ENCODE measurements around the gene CD63.
"Not testable (repeated sequence)": the region's sequence is repeated elsewhere in the genome, so short reads cannot be mapped to it uniquely, and the experiment has no call there.

The CD63 gene, protein sequence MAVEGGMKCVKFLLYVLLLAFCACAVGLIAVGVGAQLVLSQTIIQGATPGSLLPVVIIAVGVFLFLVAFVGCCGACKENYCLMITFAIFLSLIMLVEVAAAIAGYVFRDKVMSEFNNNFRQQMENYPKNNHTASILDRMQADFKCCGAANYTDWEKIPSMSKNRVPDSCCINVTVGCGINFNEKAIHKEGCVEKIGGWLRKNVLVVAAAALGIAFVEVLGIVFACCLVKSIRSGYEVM

DNA sequence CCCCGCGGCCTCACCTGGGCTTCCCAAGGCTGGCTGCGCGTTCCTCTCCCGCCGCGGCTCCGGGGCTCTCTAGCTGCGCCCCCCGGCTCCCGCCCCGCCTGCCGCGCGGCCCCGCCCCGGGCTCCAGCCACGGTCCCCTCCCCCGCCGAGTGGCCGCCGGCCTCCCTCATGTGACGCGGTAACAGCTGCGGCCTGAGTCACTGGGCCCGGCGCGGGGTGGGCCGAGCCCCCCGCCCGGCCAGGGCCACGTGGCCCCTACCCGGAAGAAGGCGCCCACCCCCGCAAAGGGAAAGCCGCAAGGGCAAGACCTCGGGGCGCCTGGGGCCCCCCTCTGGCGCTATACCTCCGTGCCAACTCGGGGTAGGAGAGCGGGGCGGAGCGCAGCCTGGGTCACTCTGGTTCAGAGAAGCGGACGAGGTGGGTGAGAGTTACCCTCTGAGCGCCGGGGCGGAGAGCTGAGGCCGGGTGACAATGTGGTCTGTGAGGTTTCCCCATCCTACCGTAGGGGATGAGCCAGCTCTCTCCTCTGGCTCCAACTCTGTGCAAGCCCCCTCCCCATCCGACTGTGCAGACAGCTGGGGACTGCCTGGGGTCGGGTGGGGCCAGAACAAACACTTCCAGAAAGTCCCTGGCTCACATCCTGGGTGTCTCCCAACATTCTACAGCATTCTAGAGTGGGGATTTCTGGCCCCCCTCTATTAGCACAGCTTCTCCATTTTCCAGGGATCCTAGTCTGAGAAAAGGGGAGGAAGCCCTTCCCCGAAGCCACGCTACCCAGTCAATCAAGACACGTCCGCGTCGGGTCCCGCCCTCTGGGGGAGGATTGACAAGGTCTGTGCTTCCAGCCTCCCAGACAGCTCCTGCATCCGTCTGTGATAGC lies at the start of gene CD63:
TSS of gene CD63 (minus strand) at position 71 of the 880 bp plus-strand sequence. CDS start 668 bp downstream, outside the sequence.
- peak; percentile 95 to 96 for DNase-seq

DNA sequence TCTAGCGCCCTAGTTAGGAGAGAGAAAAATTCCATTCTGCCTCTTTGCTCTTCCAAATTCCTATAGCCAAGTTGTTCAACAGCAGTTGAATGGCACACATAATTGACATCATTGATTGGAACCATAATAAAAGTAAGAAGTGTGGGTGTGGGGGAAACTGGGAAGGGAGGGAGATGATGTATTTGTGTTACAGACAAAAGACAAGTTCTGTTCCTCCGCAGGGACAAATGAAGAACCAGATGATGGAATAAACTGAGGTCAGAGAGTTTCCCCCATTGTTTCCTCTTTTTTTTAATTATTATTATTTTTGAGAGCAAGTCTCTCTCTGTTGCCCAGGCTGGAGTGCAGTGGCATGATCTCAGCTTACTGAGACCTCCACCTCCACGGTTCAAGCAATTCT lies 49.0 kb upstream of the CD63 start:
- peak; percentile 54 to 63 for DNase-seq

DNA sequence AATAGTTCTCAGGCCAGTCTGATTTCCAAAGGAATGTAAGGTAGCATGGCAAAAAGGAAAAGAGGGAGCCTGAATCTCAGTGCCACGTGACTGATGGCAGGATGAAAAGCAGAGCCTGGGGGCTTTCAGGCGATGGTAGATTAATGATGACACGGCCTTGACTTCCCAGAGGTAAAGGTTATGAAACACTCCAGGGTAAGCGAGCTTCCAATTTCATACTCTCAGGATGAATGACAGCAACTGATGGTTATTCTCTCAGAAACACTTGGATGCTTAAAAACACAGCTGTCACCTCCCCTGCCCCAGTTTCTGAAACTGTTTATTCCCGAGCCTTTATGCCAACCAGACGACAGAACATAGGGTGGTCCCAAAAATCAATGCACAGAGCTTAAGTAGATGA lies 42.9 kb upstream of the CD63 start:
- no peak for DNase-seq

DNA sequence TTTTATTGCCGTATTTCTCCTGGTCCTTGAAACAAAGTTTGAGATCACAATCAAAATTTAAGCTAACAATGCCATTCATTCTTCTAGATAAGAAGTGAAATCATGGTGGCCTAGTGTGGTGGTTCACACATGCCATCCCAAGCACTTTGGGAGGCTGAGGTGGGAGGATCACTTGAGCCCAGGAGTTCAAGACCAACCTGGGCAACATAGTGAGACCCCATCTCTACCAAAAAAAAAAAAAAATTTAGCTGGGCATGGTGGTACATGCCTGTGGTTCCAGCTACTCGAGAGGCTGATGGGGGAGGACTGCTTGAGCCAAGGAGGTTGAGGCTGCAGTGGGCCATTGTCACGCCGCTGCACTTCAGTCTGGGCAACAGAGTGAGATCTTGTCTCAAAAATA lies 38.3 kb upstream of the CD63 start:
- DNase-seq: no peak

DNA sequence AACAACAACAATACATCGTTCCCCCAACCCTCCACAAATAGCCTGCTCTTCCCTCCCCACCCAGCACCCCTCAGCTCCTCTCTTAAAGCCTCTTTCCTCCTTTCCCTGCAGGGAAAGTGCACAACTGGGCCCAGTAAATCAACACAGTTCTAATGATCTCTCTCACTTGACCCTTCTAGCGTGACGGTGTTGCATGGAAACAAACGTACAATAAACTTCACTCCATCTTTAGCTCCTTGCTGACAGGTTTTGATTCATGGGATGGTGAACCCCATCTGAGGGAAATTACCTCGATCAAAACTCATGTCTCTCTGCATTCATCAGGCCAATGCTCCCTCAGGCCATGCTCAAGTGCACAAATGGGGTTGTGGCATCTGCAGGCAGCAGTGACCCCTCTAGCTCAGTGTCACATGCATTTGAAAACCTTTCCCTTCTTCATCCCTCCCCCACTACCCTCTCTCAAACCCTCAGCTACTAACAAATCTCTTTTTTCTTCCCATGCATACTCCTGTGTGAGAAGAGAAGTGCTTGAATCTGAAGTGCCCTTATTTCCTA lies 37.0 kb upstream of the CD63 start:
- DNase-seq: no peak

DNA sequence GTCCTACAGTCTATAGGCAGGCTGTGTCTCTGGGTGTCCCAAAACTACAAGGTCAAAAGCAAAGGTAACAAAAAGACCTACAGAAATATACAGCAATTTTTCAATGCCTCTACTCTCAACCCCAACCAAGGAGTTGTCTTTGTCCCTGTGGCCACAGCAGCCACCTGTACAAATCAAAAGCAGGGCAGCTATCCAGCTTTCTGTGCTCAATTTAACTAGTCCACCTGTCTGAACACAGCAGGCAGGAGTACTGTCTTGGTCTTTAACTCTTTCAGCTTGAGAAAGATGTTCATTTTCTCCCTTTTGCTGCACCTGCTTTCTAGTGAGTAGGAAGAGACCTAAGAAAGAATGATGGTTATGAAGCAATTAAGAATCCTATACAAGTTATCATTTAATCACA lies 33.8 kb upstream of the CD63 start:
- DNase-seq: no peak

DNA sequence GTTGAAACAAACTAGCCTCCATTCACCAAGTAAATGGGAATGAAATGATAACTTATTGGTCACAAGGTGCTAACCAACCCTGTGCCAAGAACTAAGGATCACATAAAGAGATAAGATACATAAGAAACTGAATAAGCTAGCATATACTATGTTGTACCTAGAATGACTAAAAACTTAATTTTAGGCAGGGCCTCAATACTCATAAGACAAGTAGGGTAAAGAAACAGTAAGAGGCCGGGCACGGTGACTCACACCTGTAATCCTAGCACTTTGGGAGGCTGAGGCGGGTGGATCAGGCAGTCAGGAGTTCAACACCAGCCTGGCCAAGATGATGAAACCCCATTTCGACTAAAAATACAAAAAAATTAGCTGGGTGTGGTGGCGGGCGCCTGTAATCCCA lies 31.9 kb upstream of the CD63 start:
- no peak for DNase-seq

DNA sequence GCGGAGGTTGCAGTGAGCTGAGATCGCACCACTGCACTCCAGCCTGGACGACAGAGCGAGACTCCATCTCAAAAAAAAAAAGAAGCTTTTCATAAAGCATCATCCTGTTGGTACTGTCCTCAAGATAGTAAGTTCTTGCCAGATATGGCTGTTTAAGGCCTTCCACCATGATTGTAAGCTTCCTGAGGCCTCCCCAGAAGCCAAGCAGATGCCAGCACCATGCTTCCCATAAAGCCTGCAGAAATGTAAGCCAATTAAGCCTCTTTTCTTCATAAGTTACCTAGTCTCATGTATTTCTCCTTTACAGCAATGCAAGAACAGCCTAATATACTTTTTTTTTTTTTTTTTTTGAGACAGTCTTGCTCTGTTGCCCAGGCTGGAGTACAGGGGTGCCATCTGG lies 29.8 kb upstream of the CD63 start:
- DNase-seq: not testable (repeated sequence)

DNA sequence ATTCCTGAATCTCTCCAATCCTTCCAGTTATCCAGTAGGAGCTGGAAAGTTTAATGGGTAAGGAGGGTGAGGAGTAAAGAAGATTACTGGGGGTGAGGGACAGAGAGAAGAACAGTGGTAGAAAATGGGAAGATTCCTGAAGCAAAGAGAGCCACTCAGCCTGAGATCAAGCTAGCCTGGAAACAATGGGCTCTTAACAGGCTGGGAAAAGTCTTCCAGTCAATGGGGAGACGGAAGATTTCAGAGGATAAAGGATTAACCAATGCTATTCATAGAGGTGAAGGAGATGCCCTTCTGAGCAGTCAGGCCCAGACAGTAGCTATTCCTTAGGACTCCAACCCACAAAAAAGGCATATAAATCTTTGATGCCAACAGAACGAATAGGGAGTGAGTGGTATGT lies 28.9 kb upstream of the CD63 start:
- no peak for DNase-seq

DNA sequence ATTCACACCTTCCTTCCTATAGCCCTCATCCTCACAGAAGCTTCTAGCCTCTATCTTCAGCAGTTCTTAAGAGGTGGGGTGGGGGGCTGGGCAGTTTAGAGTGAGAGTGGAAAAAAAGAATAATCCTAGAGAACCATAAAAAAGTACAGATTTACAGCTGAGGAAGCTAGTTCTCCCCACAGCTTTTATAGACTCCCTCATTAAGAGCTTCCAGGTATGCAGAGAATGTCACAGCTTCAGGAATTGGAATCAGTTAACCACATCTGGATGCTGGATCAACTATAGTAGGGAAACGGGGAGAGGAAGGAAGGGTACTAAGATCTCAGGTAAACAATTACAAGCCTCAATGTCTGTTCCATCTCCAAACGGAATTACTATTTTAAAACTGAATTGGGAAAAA lies 26.4 kb upstream of the CD63 start:
- DNase-seq: no peak

DNA sequence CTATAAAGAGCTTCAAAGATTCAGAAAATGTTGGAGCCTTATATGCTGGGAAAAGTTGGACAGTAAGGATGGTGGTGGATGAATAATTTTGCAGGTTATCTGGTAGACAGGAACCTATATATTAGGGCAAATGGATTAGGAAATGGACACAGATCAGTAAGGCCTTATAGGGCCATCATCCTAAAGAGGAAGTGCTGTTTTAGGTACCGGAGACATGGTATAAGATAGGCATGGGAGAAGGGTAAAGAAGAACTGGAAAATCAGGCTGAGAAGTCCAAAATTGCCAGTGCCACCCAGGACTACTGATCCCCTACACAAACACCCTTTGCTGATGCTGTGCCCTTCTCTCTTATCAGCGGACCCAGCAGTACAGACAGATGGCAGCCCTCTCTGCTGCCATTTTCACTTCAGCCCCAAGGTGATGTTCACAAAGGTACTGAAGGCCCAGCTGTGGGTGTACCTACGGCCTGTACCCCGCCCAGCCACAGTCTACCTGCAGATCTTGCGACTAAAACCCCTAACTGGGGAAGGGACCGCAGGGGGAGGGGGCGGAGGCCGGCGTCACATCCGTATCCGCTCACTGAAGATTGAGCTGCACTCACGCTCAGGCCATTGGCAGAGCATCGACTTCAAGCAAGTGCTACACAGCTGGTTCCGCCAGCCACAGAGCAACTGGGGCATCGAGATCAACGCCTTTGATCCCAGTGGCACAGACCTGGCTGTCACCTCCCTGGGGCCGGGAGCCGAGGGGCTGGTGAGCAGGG lies 19.6 kb upstream of the CD63 start:
- no peak for DNase-seq

DNA sequence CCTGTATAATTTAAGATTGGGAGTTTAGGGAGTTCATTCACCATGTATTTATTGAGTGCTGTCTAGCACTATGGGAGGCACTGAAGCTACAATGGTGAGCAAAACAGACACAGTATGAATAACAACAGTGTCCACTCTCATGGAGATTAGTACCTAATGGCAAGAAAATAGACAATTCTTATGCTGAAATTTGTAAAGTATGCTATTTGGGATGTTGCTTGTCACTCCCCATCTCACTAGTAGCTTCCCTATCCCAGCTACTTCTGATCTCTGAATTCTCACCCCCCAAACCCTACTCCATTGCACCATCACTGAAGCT lies 18.1 kb upstream of the CD63 start:
- no peak for DNase-seq

DNA sequence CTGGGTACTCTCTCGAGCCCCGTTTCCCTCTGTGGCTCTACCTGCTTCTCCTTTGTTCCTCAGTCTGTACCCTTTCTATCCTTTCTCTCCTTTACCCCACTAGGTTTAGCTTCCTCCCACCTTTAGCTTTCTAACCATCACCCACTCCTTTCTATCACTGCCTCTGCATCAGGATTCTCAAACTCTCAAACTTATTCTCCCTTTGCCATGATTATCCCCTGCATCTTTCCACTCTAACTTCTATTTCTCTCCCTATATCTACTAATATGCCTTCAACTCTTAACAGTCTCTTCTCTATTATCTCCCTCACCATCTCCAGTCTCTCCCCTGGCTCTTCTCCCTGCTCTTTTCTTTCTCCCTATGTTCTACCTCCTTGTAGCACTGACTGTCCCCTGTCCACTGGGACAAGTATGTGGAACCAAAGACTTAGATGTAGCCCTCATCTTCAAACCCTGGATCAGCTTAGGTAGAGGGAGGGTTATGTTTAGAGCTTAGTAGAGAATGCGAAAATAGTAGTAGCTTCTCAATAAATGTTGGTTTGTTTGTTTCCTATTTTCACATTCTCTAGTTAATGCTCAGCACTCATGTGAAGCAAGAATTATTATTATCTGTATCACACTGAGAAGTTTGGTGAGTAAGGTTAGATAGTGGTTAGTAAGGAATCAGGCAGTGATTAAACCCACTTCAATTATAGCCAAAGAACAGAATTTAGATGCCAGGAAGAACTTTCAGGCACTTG lies 17.5 kb upstream of the CD63 start:
- no peak for DNase-seq

DNA sequence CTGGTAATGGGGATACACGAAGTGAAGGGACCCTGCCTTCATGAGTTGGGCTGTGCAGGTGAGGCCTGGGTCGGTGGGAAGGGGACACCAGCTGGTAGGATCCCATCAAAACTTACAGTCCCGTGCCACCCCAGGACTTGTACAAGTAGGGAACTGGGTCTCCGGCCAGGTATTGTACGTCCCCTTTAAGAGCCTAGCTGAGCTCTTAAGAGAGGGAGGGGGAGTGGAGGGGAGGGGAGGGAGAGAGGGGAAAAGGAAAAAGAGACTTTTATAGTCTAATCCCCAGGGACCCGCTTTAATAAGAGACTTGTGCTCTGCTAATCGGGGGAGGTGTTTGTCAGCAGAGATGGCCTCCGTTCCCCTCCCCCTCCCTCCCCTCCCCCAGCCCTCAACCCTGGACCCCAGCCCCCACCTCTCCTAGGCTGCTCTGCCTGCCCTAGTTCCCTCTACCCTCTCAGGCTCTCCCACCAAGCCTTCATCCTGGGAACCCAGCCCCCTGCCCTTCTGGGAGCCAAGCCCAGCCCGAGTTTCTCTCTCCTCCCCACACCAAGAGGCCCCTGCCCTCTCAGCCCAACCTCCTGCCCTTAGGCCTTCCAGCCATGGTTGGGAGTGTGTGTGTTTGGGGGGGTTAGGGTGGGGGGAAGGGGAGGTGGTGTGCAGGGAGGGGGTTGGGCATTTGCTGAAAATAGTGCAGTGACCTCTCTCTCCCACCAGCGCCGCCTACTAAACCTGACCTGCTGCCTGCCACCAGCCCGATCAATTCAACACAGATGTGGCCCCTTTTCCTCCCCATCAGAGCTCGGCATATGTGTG lies 16.8 kb upstream of the CD63 start:
- no peak for DNase-seq

DNA sequence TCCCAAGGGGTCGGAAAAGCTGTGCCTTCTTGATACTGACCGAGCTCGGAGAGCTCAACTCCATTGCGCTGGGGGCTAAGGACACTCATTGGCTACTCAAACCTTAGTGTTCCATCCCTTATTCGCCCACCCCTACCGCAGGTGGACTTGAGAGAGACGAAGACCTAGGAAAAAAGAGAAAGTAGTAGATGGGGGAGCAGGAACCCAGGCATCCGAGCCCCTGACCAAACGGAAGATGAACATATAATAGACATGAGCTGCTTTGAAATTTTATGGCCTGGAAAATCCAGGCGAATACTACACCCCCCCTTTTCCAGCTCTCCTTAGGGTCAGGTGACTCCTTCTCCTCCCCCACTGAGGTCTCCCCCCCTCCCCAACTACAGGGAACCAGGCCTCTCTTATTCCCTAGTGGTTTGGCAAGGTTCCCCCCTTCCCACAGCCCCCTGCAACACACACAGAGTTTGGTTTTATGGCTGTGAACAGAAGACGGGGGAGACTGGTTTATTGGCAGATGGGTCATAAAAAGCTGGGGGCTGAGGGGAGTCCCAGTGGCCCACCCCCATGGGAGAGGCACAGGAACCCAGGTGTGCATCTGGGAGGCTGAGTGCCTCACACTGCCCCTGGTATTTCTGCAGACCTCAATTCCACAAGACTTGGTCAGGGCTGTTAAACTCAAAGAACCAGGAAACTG lies 15.7 kb upstream of the CD63 start:
- DNase-seq: no peak

DNA sequence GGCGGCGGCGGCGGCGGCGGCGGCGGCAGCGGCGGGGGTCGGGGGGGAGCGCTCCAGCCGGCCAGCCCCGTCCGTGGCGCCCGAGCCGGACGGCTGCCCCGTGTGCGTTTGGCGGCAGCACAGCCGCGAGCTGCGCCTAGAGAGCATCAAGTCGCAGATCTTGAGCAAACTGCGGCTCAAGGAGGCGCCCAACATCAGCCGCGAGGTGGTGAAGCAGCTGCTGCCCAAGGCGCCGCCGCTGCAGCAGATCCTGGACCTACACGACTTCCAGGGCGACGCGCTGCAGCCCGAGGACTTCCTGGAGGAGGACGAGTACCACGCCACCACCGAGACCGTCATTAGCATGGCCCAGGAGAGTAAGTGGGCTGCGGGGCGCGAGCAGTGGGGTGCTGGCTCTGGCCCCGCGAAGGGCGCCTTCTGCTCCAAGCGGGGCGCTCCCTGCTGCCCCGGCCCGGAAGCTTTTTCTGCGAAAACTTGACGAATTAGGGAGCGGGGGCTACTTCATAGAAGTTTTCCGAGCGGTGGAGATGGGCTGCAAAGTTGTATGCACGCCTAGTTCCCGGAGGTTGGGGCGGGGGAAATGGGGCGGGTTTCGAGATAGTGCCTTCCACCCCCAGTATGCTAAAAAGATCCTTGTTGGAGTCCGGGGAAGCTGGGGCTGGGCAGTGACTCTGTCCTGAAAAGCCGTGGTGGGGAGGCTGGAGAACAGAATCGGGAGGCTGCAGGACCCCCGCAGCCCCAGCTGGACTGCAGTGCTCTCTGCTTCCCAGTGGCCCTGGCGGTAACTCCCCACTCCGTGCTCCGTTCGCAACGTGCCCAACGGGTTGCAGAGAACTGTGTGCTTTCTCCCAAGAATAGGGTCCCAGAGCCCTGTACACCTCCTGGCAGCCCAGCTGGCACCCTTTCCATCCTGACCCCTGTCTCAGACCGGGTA lies 14.9 kb upstream of the CD63 start:
- peak; percentile 35 to 58 for DNase-seq

DNA sequence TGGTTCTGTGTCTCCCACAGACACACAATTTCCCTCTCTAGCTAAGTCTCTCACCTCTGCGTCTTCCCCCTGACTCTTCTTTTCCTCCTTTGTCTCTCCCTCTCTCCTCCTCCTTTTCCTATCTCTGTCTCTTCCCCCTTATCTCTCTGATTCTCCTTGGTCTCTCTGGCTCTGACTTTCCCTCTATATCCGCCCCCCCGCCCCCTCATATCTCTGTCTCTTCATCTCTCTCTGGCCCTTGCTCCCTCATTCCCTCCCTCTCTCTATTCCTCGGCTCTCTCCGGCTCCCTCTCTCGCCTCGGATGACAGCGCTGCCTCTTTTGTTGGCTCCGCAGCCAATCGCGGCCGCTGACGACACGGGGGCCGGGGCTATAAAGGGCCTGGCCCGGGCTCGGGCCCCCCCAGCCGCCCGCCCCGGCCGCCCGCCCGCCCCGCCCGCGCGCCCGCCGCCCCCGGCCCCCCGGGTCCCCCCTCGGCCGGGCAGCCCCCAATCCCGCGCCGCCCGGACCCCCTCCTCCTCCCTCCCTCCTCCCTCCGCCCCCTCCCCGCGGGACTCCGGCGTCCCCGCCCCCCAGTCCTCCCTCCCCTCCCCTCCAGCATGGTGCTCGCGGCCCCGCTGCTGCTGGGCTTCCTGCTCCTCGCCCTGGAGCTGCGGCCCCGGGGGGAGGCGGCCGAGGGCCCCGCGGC lies 14.1 kb upstream of the CD63 start, which contains the start of gene GDF11:
TSS of gene GDF11 (plus strand) at position 404 of the 687 bp plus-strand sequence. CDS start at position 599, 195 bp downstream.
- DNase-seq: peak in 1 of 2 donors; percentile 20

DNA sequence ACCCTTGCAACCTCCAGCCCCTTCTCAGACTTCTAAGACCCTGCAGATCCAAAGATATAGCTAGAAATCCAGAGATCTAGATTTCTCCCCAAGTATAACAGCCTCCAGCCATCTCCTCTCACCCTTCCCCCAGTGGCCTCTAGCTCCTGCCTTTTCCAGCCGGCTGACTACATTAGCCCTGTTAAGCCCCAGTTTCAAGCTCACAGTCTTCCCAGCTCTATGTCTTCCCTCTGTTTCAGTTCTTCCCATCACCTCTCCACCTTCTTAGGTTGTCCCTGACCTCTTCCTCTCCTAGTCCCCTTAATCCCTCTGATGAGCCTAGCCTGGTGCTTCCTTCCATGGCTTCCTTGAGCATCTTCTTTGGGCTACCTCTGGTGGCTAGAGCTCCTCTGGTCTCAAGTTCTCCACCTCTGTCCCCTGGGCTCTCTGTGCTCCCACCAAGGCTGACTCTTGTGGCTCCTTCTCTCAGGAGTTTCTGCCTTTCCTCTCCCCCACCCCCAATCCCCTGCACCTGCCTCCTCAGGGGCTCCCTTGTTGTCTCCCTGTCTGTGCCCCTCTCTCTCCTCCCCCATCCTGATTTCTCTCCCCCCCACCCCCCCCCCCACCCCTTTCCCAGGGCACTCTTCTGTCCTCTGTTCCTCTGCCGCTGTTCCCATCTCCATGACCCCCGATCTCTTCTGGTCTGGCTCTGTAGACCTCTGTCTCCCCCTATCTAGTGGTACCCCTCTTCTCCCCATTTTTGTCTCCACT lies 13.3 kb upstream of the CD63 start:
- no peak for DNase-seq

DNA sequence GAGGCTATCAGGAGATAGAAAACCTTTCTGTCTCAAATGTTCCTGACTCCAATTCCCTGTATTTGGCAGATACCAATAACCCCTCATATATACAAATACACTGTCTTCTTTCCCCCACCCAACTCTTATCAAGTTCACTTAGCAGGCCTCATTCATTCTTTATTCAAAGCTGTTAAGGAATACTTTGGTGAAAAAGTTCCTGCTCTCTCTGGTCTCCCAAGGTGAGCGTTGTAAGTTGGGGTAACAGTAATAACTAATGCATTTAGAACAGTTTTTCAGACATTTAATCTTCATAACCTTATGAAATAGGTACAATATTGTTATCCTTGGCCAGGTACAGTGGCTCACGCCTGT lies 10.2 kb upstream of the CD63 start:
- no peak for DNase-seq
